ENCODE results near the gene RPS6KL1.

- no peak for TF ChIP-seq EZH2 (IDR thresholded peaks at IDR 0.05; ENCODE audit: borderline replicate concordance, low read depth, low read length, severe bottlenecking)
- no peak for TF ChIP-seq CTCF (IDR thresholded peaks at IDR 0.05; ENCODE audit: borderline replicate concordance, extremely low read depth, low read length, poor library complexity, severe bottlenecking)
Observed at GRCh38 chr14:74940956-74941565, 18.0 kb upstream of the RPS6KL1 start.

Data from DND-41 (cell line).